Keratinocyte (primary cell): ENCODE measurements around the gene ZC3H8.

ENCODE experiments used
- CTCF ChIP-seq, 3 experiments: IDR thresholded peaks in 1 of 3; conservative IDR thresholded peaks in 1 of 3; optimal IDR thresholded peaks in 1 of 3; 2 replicates in 2 of 3; 3 replicates in 1 of 3; pipeline versions ENCODE3 to v1.5.1; 2011; ENCODE audit warnings: low read length in 3 of 3, mild to moderate bottlenecking in 3 of 3, moderate library complexity in 2 of 3, control low read depth in 1 of 3, inconsistent platforms in 1 of 3; ENCODE audit not compliant: insufficient read depth in 2 of 3; ENCODE audit errors: extremely low read depth in 1 of 3
- EZH2 ChIP-seq: IDR thresholded peaks from one replicate; pipeline ENCODE4 v1.6.1; 2012; ENCODE audit warnings: inconsistent platforms, mild to moderate bottlenecking, low read length, moderate library complexity

GRCh38 chr2:112185131-112185530 is 69.7 kb downstream of the ZC3H8 start:
- no peak for TF ChIP-seq EZH2
- TF ChIP-seq CTCF (optimal IDR thresholded peaks at IDR 0.05 in 1 of 3, IDR thresholded peaks at IDR 0.05 in 1 of 3, conservative IDR thresholded peaks at IDR 0.05 in 1 of 3; ENCODE audit: extremely low read depth in 1 of 3, insufficient read depth in 2 of 3, low read length in 3 of 3): no peak
